Neural crest cell (in vitro differentiated cells): ENCODE results near the gene GRIK2. TPM values are rescaled to one million over a fixed set of nuclear protein-coding genes. Genes with fewer than 3 reads are reported as not detected.

Source experiments
- DNase-seq: peaks from one replicate; pipeline ENCODE4 v3.0.0; 2021; ENCODE audit warnings: low read depth, mixed read lengths, low spot score
- H3K27ac Mint-ChIP-seq: one replicate; pipeline ENCODE4 v1.8.0; 2021; ENCODE audit warnings: mild to moderate bottlenecking, mixed read lengths; ENCODE audit not compliant: unreplicated experiment
- H3K27me3 Mint-ChIP-seq: 2 replicates; pipeline ENCODE4 v1.8.0; 2021; ENCODE audit warnings: low read depth, mild to moderate bottlenecking, mixed read lengths
- H3K36me3 Mint-ChIP-seq: 2 replicates; pipeline ENCODE4 v1.8.0; 2021; ENCODE audit warnings: low read depth, mild to moderate bottlenecking, mixed read lengths
- H3K4me1 Mint-ChIP-seq: 2 replicates; pipeline ENCODE4 v1.8.0; 2021; ENCODE audit warnings: mixed read lengths
- H3K4me3 Mint-ChIP-seq: one replicate; pipeline ENCODE4 v1.8.0; 2021; ENCODE audit warnings: mild to moderate bottlenecking, mixed read lengths
- H3K9me3 Mint-ChIP-seq: 2 replicates; pipeline ENCODE4 v1.8.0; 2021; ENCODE audit warnings: mixed read lengths
- total RNA-seq: library from RNA; stranded (reverse); gene quantifications from 2 replicates; pipeline ENCODE4 v1.2.1, GENCODE V29; 2021
- TF ChIP-seq, protein P1 (sequence below): fragments of 200-600 bp; sonication (generic); conservative IDR thresholded peaks from 2 replicates; pipeline ENCODE4 v1.5.0; 2021; ENCODE audit warnings: antibody characterized with exemption, mild to moderate bottlenecking

The GRIK2 gene
- total RNA-seq, 1 donor from 2014 or later = 10.5 TPM

DNA sequence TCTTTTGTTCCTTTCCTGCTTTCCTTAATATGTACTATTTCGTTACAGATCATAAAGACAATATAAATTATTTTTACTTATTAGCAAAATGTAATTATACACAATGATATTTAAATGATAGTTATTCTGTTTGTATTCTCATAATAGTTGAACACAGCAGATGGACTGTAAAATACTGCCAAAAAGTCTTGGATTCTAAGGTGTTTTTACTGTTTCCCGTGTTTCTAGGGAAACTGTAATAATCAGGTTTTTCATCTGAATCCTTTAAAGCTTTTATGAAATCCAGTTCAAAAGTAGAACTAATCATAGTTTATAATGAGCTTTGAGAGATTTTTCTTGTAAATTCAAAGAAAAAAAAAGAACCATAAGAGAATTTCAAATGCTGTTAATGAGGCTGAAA, 148.4 kb downstream of the GRIK2 start:
- no peak for DNase-seq
- Mint-ChIP-seq H3K4me3 (no peak overlapping the region), H3K27ac (no peak overlapping the region), H3K27me3 (no peaks in the 10 kb centered on the region), H3K9me3 (no peaks in the 10 kb centered on the region), H3K4me1 (no peaks in the 10 kb centered on the region), H3K36me3 (no peaks in the 10 kb centered on the region)
- TF ChIP-seq, protein P1, sequence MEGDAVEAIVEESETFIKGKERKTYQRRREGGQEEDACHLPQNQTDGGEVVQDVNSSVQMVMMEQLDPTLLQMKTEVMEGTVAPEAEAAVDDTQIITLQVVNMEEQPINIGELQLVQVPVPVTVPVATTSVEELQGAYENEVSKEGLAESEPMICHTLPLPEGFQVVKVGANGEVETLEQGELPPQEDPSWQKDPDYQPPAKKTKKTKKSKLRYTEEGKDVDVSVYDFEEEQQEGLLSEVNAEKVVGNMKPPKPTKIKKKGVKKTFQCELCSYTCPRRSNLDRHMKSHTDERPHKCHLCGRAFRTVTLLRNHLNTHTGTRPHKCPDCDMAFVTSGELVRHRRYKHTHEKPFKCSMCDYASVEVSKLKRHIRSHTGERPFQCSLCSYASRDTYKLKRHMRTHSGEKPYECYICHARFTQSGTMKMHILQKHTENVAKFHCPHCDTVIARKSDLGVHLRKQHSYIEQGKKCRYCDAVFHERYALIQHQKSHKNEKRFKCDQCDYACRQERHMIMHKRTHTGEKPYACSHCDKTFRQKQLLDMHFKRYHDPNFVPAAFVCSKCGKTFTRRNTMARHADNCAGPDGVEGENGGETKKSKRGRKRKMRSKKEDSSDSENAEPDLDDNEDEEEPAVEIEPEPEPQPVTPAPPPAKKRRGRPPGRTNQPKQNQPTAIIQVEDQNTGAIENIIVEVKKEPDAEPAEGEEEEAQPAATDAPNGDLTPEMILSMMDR = no peak

- DNase-seq = no peak
- Mint-ChIP-seq H3K4me1 (no peaks in the 10 kb centered on the region), H3K27me3 (no peaks in the 10 kb centered on the region), H3K9me3 (peaks cover 3% of the 10 kb centered on the region), H3K27ac (no peak overlapping the region), H3K4me3 (no peak overlapping the region), H3K36me3 (peaks cover 3% of the 10 kb centered on the region)
- TF ChIP-seq, protein P1 = no peak
Measured at GRCh38 chr6:101543796-101544195, 150.3 kb downstream of the GRIK2 start.

- no peak for DNase-seq
- no peak overlapping the region for H3K4me3 Mint-ChIP-seq
Measured at GRCh38 chr6:101544286-101544685, 150.8 kb downstream of the GRIK2 start.

DNA sequence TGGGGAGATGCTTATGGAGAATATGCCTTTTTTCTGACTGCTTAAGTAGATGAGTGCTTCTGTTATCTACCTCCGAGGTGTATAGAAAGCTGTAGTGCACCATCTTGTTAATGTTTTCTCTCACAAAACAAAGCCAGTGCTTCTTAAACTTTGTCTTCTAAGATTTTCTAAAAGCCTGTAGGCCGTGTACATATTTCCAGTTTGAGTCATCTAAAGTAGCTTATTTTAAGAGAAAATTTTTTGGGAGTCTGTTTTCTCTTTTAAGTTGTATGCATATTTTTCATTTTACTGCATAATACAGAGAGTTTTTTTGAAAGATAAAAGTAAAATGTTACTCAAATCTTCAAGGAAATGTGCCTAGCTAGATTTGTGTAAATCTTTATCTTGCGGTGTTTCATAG, 151.7 kb downstream of the GRIK2 start:
- H3K4me3 Mint-ChIP-seq = no peak overlapping the region
- DNase-seq = no peak
- H3K36me3 Mint-ChIP-seq = peaks cover 4% of the 10 kb centered on the region
- H3K4me1 Mint-ChIP-seq = no peaks in the 10 kb centered on the region
- TF ChIP-seq, protein P1 = no peak
- no peaks in the 10 kb centered on the region for H3K27me3 Mint-ChIP-seq
- no peak overlapping the region for H3K27ac Mint-ChIP-seq
- peaks cover 3% of the 10 kb centered on the region for H3K9me3 Mint-ChIP-seq

More at GRCh38 chr6:101544286-101544685, 150.8 kb downstream of the GRIK2 start:
- Mint-ChIP-seq H3K27ac (no peak overlapping the region), H3K27me3 (no peaks in the 10 kb centered on the region), H3K9me3 (peaks cover 3% of the 10 kb centered on the region), H3K36me3 (peaks cover 4% of the 10 kb centered on the region), H3K4me1 (no peaks in the 10 kb centered on the region)
- TF ChIP-seq, protein P1 = no peak

DNA sequence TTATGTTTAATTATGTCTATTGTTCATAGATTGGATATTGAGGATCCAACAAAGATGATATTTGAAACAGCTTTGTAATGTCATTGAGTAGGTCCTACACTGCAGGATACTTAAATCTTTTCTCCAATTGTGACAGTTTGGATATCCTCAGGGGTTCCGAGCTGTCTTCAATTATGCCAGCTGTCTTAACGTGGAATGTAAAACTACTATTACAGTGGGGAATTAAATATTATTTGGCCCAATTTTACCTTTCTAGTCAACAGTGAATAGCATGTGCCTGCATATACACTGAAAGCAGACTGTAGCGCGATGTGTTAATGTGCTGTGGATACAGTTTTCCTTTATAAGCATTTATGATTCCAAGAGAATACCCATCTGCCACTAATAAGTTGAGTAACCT, 156.9 kb downstream of the GRIK2 start:
- Mint-ChIP-seq H3K27ac (no peak overlapping the region), H3K9me3 (peaks cover 3% of the 10 kb centered on the region), H3K27me3 (no peaks in the 10 kb centered on the region), H3K4me3 (no peak overlapping the region), H3K4me1 (no peaks in the 10 kb centered on the region), H3K36me3 (peaks cover 4% of the 10 kb centered on the region)
- DNase-seq = no peak
- TF ChIP-seq, protein P1 = no peak

DNA sequence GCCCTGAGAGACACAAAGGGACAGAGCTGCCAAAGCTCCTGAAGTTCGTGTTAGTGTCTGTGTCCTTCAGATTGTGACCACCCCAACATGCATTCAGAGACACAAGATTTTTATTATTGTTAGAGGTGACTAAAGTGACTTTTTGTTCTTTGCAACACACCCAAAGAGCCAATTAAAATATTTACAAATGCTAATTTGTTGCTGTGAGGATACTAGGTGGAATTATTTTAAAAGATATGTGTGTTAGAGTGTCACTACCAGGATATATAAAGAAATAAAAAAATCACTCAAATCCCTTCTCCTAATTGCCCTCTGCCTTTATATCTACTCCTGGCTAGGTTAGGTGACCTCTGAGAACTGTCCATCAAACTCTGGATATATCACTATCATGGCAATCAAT, 160.7 kb downstream of the GRIK2 start:
- DNase-seq = no peak
- H3K4me1 Mint-ChIP-seq = no peaks in the 10 kb centered on the region
- no peaks in the 10 kb centered on the region for H3K36me3 Mint-ChIP-seq
- TF ChIP-seq, protein P1 = no peak
- H3K27me3 Mint-ChIP-seq = no peaks in the 10 kb centered on the region
- no peak overlapping the region for H3K4me3 Mint-ChIP-seq
- no peak overlapping the region for H3K27ac Mint-ChIP-seq
- H3K9me3 Mint-ChIP-seq = no peaks in the 10 kb centered on the region
